H9 (cell line): ENCODE results near the gene BCL7B. TPM values are rescaled to one million over a fixed set of nuclear protein-coding genes. Genes with fewer than 3 reads are reported as not detected.

ENCODE experiments used
- DNase-seq: peaks from one replicate; pipeline ENCODE4 v3.0.0-alpha.2; 2017
- H2AFZ ChIP-seq: one replicate; pipeline ENCODE4 v1.6.1; 2013; ENCODE audit warnings: mild to moderate bottlenecking, low read length, control low read depth, moderate library complexity
- H2AK5ac ChIP-seq: 2 replicates; pipeline ENCODE4 v1.6.1; 2013; ENCODE audit warnings: low read length, control low read depth, mixed read lengths; ENCODE audit not compliant: insufficient read length
- H2BK120ac ChIP-seq: one replicate; pipeline ENCODE4 v1.6.1; 2013; ENCODE audit warnings: low read depth, mild to moderate bottlenecking, low read length, control low read depth, inconsistent platforms; ENCODE audit not compliant: poor library complexity, severe bottlenecking
- H2BK12ac ChIP-seq: 2 replicates; pipeline ENCODE4 v1.6.1; 2013; ENCODE audit warnings: low read length, control low read depth, mixed read lengths, low read depth; ENCODE audit not compliant: insufficient read length
- H2BK15ac ChIP-seq: 2 replicates; pipeline ENCODE4 v1.6.1; 2013; ENCODE audit warnings: low read depth, low read length, control low read depth
- H2BK20ac ChIP-seq: one replicate; pipeline ENCODE4 v1.6.1; 2013; ENCODE audit warnings: low read depth, mild to moderate bottlenecking, low read length, control low read depth, inconsistent platforms; ENCODE audit not compliant: poor library complexity, severe bottlenecking
- H2BK5ac ChIP-seq: 2 replicates; pipeline ENCODE4 v1.6.1; 2013; ENCODE audit warnings: low read length, control low read depth, mixed read lengths; ENCODE audit not compliant: insufficient read length
- H3K14ac ChIP-seq: 2 replicates; pipeline ENCODE4 v1.6.1; 2013; ENCODE audit warnings: low read length, control low read depth; ENCODE audit not compliant: insufficient read depth
- H3K18ac ChIP-seq: 2 replicates; pipeline ENCODE4 v1.6.1; 2013; ENCODE audit warnings: low read depth, mild to moderate bottlenecking, mixed read lengths, low read length, control low read depth; ENCODE audit not compliant: insufficient read length
- H3K23ac ChIP-seq: 2 replicates; pipeline ENCODE4 v1.6.1; 2013; ENCODE audit warnings: low read length, control low read depth, mixed read lengths, low read depth; ENCODE audit not compliant: insufficient read length
- H3K23me2 ChIP-seq: 2 replicates; pipeline ENCODE4 v1.6.1; 2013; ENCODE audit warnings: low read depth, mild to moderate bottlenecking, mixed read lengths, low read length, control low read depth; ENCODE audit not compliant: insufficient read length, poor library complexity, severe bottlenecking
- H3K27ac ChIP-seq: 2 replicates; pipeline ENCODE4 v1.5.1; 2013; ENCODE audit warnings: low read length, control low read depth, mixed read lengths, low read depth; ENCODE audit not compliant: insufficient read length
- H3K27me3 ChIP-seq: 2 replicates; pipeline ENCODE4 v1.6.1; 2013; ENCODE audit warnings: low read length, control low read depth, inconsistent platforms; ENCODE audit not compliant: insufficient read depth
- H3K4ac ChIP-seq: 2 replicates; pipeline ENCODE4 v1.6.1; 2013; ENCODE audit warnings: low read depth, mild to moderate bottlenecking, control low read depth, inconsistent platforms, low read length, moderate library complexity
- H3K4me1 ChIP-seq: 2 replicates; pipeline ENCODE4 v1.6.1; 2013; ENCODE audit warnings: low read length, control low read depth, inconsistent platforms; ENCODE audit not compliant: insufficient read depth
- H3K4me2 ChIP-seq: 2 replicates; pipeline ENCODE4 v1.6.1; 2013; ENCODE audit warnings: low read length, control low read depth, mixed read lengths; ENCODE audit not compliant: insufficient read length, insufficient read depth
- H3K56ac ChIP-seq: 2 replicates; pipeline ENCODE4 v1.6.1; 2013; ENCODE audit warnings: low read depth, mild to moderate bottlenecking, mixed read lengths, low read length, control low read depth; ENCODE audit not compliant: insufficient read length
- H3K79me1 ChIP-seq: 2 replicates; pipeline ENCODE4 v1.6.1; 2013; ENCODE audit warnings: low read depth, mild to moderate bottlenecking, moderate library complexity, low read length, control low read depth, inconsistent platforms; ENCODE audit not compliant: insufficient read depth, poor library complexity, severe bottlenecking
- H3K79me2 ChIP-seq: 2 replicates; pipeline ENCODE4 v1.6.1; 2013; ENCODE audit warnings: low read length, control low read depth, inconsistent platforms; ENCODE audit not compliant: insufficient read depth
- H3K9ac ChIP-seq: 2 replicates; pipeline ENCODE4 v1.6.1; 2013; ENCODE audit warnings: low read length, control low read depth, mixed read lengths; ENCODE audit not compliant: insufficient read length; ENCODE audit errors: extremely low read depth
- H3K9me3 ChIP-seq: one replicate; pipeline ENCODE4 v1.6.1; 2013; ENCODE audit warnings: low read depth, low read length, inconsistent platforms; ENCODE audit not compliant: control insufficient read depth
- H3T11ph ChIP-seq: one replicate; pipeline ENCODE4 v1.6.1; 2013; ENCODE audit warnings: mild to moderate bottlenecking, low read length, control low read depth, inconsistent platforms
- H4K20me1 ChIP-seq: one replicate; pipeline ENCODE4 v1.6.1; 2013; ENCODE audit not compliant: control insufficient read depth, insufficient read length, insufficient read depth
- H4K5ac ChIP-seq: 2 replicates; pipeline ENCODE4 v1.6.1; 2013; ENCODE audit warnings: low read depth, mild to moderate bottlenecking, mixed read lengths, low read length, control low read depth; ENCODE audit not compliant: insufficient read length
- H4K8ac ChIP-seq: replicated peaks from 2 replicates; pipeline ENCODE4 v1.6.1; 2013; ENCODE audit warnings: low read length, control low read depth, mixed read lengths, low read depth; ENCODE audit not compliant: insufficient read length
- H4K91ac ChIP-seq: 2 replicates; pipeline ENCODE4 v1.6.1; 2013; ENCODE audit warnings: low read depth, mild to moderate bottlenecking, moderate library complexity, mixed read lengths, low read length, control low read depth; ENCODE audit not compliant: insufficient read length
- H3K27ac Mint-ChIP-seq, 3 experiments: 2 replicates in 2 of 3; 3 replicates in 1 of 3; pipeline ENCODE4 v1.8.0; 2020 to 2021; ENCODE audit warnings: mixed read lengths in 3 of 3, mild to moderate bottlenecking in 1 of 3, moderate library complexity in 1 of 3
- H3K27me3 Mint-ChIP-seq: 2 replicates; pipeline ENCODE4 v1.8.0; 2021; ENCODE audit warnings: low read depth, mild to moderate bottlenecking, moderate library complexity, mixed read lengths
- H3K36me3 Mint-ChIP-seq, 3 experiments: 2 replicates in 2 of 3; 3 replicates in 1 of 3; pipeline ENCODE4 v1.8.0; 2020 to 2021; ENCODE audit warnings: low read depth in 3 of 3, mixed read lengths in 3 of 3; ENCODE audit not compliant: insufficient read depth in 1 of 3
- H3K4me1 Mint-ChIP-seq, 2 experiments: 2 replicates each; pipeline ENCODE4 v1.8.0; 2020; ENCODE audit warnings: mixed read lengths in 2 of 2
- H3K4me3 Mint-ChIP-seq, 2 experiments: 2 replicates in 1 of 2; 3 replicates in 1 of 2; pipeline ENCODE4 v1.8.0; 2020 to 2021; ENCODE audit warnings: mild to moderate bottlenecking in 2 of 2, mixed read lengths in 2 of 2, moderate library complexity in 1 of 2
- H3K9me3 Mint-ChIP-seq, 2 experiments: 2 replicates in 1 of 2; 3 replicates in 1 of 2; pipeline ENCODE4 v1.8.0; 2020; ENCODE audit warnings: mild to moderate bottlenecking in 2 of 2, mixed read lengths in 2 of 2, moderate library complexity in 1 of 2
- CTCF ChIP-seq: fragments of 200-600 bp; sonication (generic); conservative IDR thresholded peaks from 3 replicates; pipeline ENCODE4 v1.8.0; 2021; ENCODE audit warnings: antibody characterized with exemption, mild to moderate bottlenecking
- WGBS: extraction: QIAGEN DNeasy Blood & Tissue Kit; methylation state at CpG from one replicate; pipeline ENCODE4 v1.1.7; 2013; ENCODE audit warnings: missing lambda C conversion rate, low lambda C conversion rate, mixed read lengths; ENCODE audit not compliant: insufficient read length; ENCODE audit errors: extremely low coverage; 5-methylcytosine and 5-hydroxymethylcytosine counted together
- long read RNA-seq: library from polyadenylated mRNA; unstranded; transcript quantifications from one replicate; pipeline ENCODE4 v2.0.0, GENCODE V29; 2020
- total RNA-seq: library from RNA; stranded (reverse); gene quantifications from 2 replicates; pipeline ENCODE4 v1.2.1, GENCODE V29; 2021

BCL7B gene
- 46.4 and 48.9 TPM in 2 replicates for total RNA-seq
- long read RNA-seq, transcript BCL7B-201 (6 exons, 1,975 nt) = major isoform, 59 of 90 reads
- long read RNA-seq, transcript BCL7B-210 (6 exons, 1,638 nt) = minor isoform, 9 of 90 reads
- long read RNA-seq, partial matches to known transcripts = 4 of 90 reads
- long read RNA-seq, other reads (novel, unspliced or antisense) = 9 of 90 reads

GRCh38 chr7:73557397-73558257 lies at the start of gene BCL7B:
Gene BCL7B, minus strand, starts transcription at chr7:73557690. Its CDS starts 112 bp downstream, at chr7:73557578.
- Histone ChIP-seq H4K5ac (no peak within 1 kb of the TSS), H4K91ac (no peak within 1 kb of the TSS), H3K27me3 (0 out of 2 replicates have a peak, but pooled peaks cover 3% of the 10 kb centered on the region), H4K8ac (no peak within 1 kb of the TSS), H2BK12ac (no peak within 1 kb of the TSS), H4K20me1 (no peaks in the 10 kb centered on the region), H2BK120ac (peak within 1 kb of the TSS; percentile 78), H3T11ph (no peak within 1 kb of the TSS), H2BK15ac (no peak within 1 kb of the TSS), H3K23ac (no peak within 1 kb of the TSS), H2AFZ (no peak within 1 kb of the TSS), H3K18ac (peak within 1 kb of the TSS; percentile 99), H3K9me3 (no peaks in the 10 kb centered on the region), H3K27ac (peak within 1 kb of the TSS; percentile 28), H2AK5ac (no peak within 1 kb of the TSS), H3K4me1 (no peaks in the 10 kb centered on the region), H2BK5ac (no peak within 1 kb of the TSS), H3K79me1 (no peaks in the 10 kb centered on the region), H3K4me2 (peak within 1 kb of the TSS; percentile 78), H3K23me2 (peaks cover 6% of the 10 kb centered on the region), H3K79me2 (peaks cover 5% of the 10 kb centered on the region; the same call in 1 of the 2 replicates), H2BK20ac (no peak within 1 kb of the TSS), H3K14ac (peak within 1 kb of the TSS; percentile 98), H3K56ac (no peak within 1 kb of the TSS), H3K9ac (peak within 1 kb of the TSS; percentile 78), H3K4ac (no peak within 1 kb of the TSS; the same call in 1 of the 2 replicates)
- Mint-ChIP-seq H3K4me3 (peak within 1 kb of the TSS; percentile 83 to 90), H3K27me3 (peaks cover 31% of the 10 kb centered on the region), H3K9me3 (peaks cover 3 to 4% of the 10 kb centered on the region in 2 experiments; a peak in 3 of 5 replicates), H3K27ac (peak within 1 kb of the TSS; percentile 94 to 98 (median 98)), H3K4me1 (peaks cover 8 to 12% of the 10 kb centered on the region in 2 experiments), H3K36me3 (peaks cover 0 to 12% (median 3%) of the 10 kb centered on the region in 3 experiments; a peak in 4 of 7 replicates)
- no CpG with 5 or more reads among the region's 83 CpGs for WGBS
- TF ChIP-seq CTCF = no peak
- DNase-seq = peak; percentile 83
